22Rv1 (cell line): ENCODE results near the gene NAA10.

Source experiments
- H3K27ac ChIP-seq: fragments of 450-650 bp; 2 replicates; pipeline ENCODE4 v1.5.1; 2017
- CTCF ChIP-seq: fragments of 450-650 bp; IDR thresholded peaks from 2 replicates; pipeline ENCODE4 v1.5.1; 2017; ENCODE audit warnings: mild to moderate bottlenecking
- ZFX ChIP-seq: fragments of 450-650 bp; IDR thresholded peaks from 2 replicates; pipeline ENCODE4 v1.6.1; 2017; ENCODE audit warnings: antibody characterized with exemption, borderline replicate concordance

The NAA10 gene

GRCh38 chrX:153909024-153909979 is 25.5 kb downstream of the NAA10 start:
- TF ChIP-seq ZFX: no peak
- no peak for TF ChIP-seq CTCF
- no peak overlapping the region for H3K27ac ChIP-seq

GRCh38 chrX:153908219-153908860 is 26.5 kb downstream of the NAA10 start:
- TF ChIP-seq ZFX (no peak), CTCF (no peak)
- no peak overlapping the region for H3K27ac ChIP-seq

GRCh38 chrX:153907456-153907855 is 27.4 kb downstream of the NAA10 start:
- no peak for TF ChIP-seq CTCF
- no peak for TF ChIP-seq ZFX
- no peak overlapping the region for H3K27ac ChIP-seq

- TF ChIP-seq ZFX (no peak), CTCF (no peak)
- no peak overlapping the region for H3K27ac ChIP-seq
These were observed 28.5 kb downstream of the NAA10 start for GRCh38 chrX:153906126-153906917.

- no peak overlapping the region for H3K27ac ChIP-seq
- no peak for TF ChIP-seq ZFX
- TF ChIP-seq CTCF: no peak
These were observed 29.2 kb downstream of the NAA10 start for GRCh38 chrX:153905481-153906095.

- H3K27ac ChIP-seq: no peak within 1 kb of the TSS
These were observed 30.6 kb downstream of the NAA10 start, which contains the start of gene AVPR2 for GRCh38 chrX:153903991-153904957. TSS of gene AVPR2 (plus strand) at chrX:153904673. CDS start at chrX:153905146, 473 bp downstream.

More at GRCh38 chrX:153903991-153904957, 30.6 kb downstream of the NAA10 start, which contains the start of gene AVPR2:
- TF ChIP-seq ZFX (no peak), CTCF (no peak)
